Coronary artery (tissue), 2 donors: Measurements from ENCODE around the gene PLOD2.

Source experiments
- DNase-seq: peaks from one replicate; pipeline ENCODE4 v3.0.0-alpha.2; 2017; ENCODE audit warnings: low spot score
- H3K27ac ChIP-seq, 2 donors: fragments of 200-600 bp; sonication (generic); one replicate each; pipeline ENCODE4 v1.5.1; 2016 to 2019
- H3K4me3 ChIP-seq: fragments of 200-600 bp; sonication (generic); 2 replicates; pipeline ENCODE4 v1.5.1; 2016; ENCODE audit warnings: mild to moderate bottlenecking, moderate library complexity
- CTCF ChIP-seq: fragments of 200-600 bp; sonication (generic); IDR thresholded peaks from one replicate; pipeline ENCODE4 v1.5.1; 2019; ENCODE audit warnings: antibody characterized with exemption

PLOD2 gene

GRCh38 chr3:146020969-146021368 lies 140.0 kb downstream of the PLOD2 start:
- Histone ChIP-seq H3K4me3 (no peak overlapping the region), H3K27ac (no peak overlapping the region)
- no peak for DNase-seq
- TF ChIP-seq CTCF = no peak

GRCh38 chr3:146019508-146019907 lies 141.5 kb downstream of the PLOD2 start:
- Histone ChIP-seq H3K27ac (no peak overlapping the region), H3K4me3 (no peak overlapping the region)
- no peak for TF ChIP-seq CTCF
- DNase-seq = no peak
